Hepatocyte (in vitro differentiated cells): ENCODE results near the gene AUH. TPM values are rescaled to one million over a fixed set of nuclear protein-coding genes. Genes with fewer than 3 reads are reported as not detected.

Source experiments
- DNase-seq: peaks from one replicate; pipeline ENCODE4 v3.0.0-alpha.2; 2016; ENCODE audit warnings: low spot score
- H2AFZ ChIP-seq: fragments of 200-600 bp; sonication (generic); 2 replicates; pipeline ENCODE4 v1.6.0; 2016; ENCODE audit warnings: antibody characterized with exemption, mild to moderate bottlenecking
- H3K27ac ChIP-seq: fragments of 200-600 bp; sonication (generic); 2 replicates; pipeline ENCODE4 v1.5.1; 2016; ENCODE audit warnings: mild to moderate bottlenecking
- H3K27me3 ChIP-seq: fragments of 200-600 bp; sonication (generic); 2 replicates; pipeline ENCODE4 v1.6.1; 2016
- H3K36me3 ChIP-seq: fragments of 200-600 bp; sonication (generic); replicated peaks from 2 replicates; pipeline ENCODE4 v1.5.1; 2016; ENCODE audit warnings: low read depth; ENCODE audit not compliant: insufficient read depth
- H3K4me1 ChIP-seq: fragments of 200-600 bp; sonication (generic); 2 replicates; pipeline ENCODE4 v1.5.1; 2016; ENCODE audit warnings: mild to moderate bottlenecking, moderate library complexity; ENCODE audit not compliant: insufficient read depth
- H3K4me2 ChIP-seq: fragments of 200-600 bp; sonication (generic); 2 replicates; pipeline ENCODE4 v1.6.0; 2016
- H3K4me3 ChIP-seq: fragments of 200-600 bp; sonication (generic); 2 replicates; pipeline ENCODE4 v1.5.1; 2016; ENCODE audit warnings: mild to moderate bottlenecking
- H3K79me2 ChIP-seq: fragments of 200-600 bp; sonication (generic); 2 replicates; pipeline ENCODE4 v1.6.0; 2017; ENCODE audit warnings: mild to moderate bottlenecking
- H3K9me2 ChIP-seq: fragments of 200-600 bp; sonication (generic); replicated peaks from 2 replicates; pipeline ENCODE4 v1.6.0; 2017; ENCODE audit warnings: mild to moderate bottlenecking; ENCODE audit not compliant: insufficient read depth
- H3K9me3 ChIP-seq: fragments of 200-600 bp; sonication (generic); 2 replicates; pipeline ENCODE4 v1.5.1; 2016; ENCODE audit warnings: low read depth, mild to moderate bottlenecking
- H4K20me1 ChIP-seq: fragments of 200-600 bp; sonication (generic); 2 replicates; pipeline ENCODE4 v1.6.0; 2016; ENCODE audit warnings: mild to moderate bottlenecking; ENCODE audit not compliant: insufficient read depth, poor library complexity, severe bottlenecking
- EZH2 ChIP-seq: fragments of 200-600 bp; sonication (generic); IDR thresholded peaks from 2 replicates; pipeline ENCODE4 v1.6.1; 2016; ENCODE audit warnings: antibody characterized with exemption, mild to moderate bottlenecking, borderline replicate concordance
- EZH2phosphoT487 ChIP-seq: fragments of 200-600 bp; sonication (generic); IDR thresholded peaks from one replicate; pipeline ENCODE4 v1.6.1; 2018; ENCODE audit warnings: antibody characterized with exemption, mild to moderate bottlenecking, low read depth, moderate library complexity; ENCODE audit not compliant: unreplicated experiment, severe bottlenecking
- WGBS: methylation state at CpG from one replicate; pipeline ENCODE4 v1.1.6; 2016; ENCODE audit warnings: low lambda C conversion rate; ENCODE audit errors: missing lambda C conversion rate; 5-methylcytosine and 5-hydroxymethylcytosine counted together
- polyA plus RNA-seq: library from polyadenylated mRNA; unstranded; fragments of >200 nt; fragmentation: Nextera tagmentation; extraction: Ambion mirVana; gene quantifications from 2 replicates; pipeline ENCODE4 v1.2.1, GENCODE V29; 2016
- total RNA-seq: library from RNA; depleted of rRNA; stranded (reverse); fragments of >200 nt; gene quantifications from 2 replicates; pipeline ENCODE4 v1.2.3, GENCODE V29; 2014
- TF ChIP-seq, protein P1 (sequence below): fragments of 200-600 bp; sonication (generic); IDR thresholded peaks from 2 replicates; pipeline ENCODE4 v1.5.1; 2016; ENCODE audit warnings: antibody characterized with exemption, mild to moderate bottlenecking; ENCODE audit not compliant: poor library complexity

AUH gene
- total and polyA plus RNA-seq, 2 experiments from 2014 or later = 19.5 to 25.0 TPM

DNA sequence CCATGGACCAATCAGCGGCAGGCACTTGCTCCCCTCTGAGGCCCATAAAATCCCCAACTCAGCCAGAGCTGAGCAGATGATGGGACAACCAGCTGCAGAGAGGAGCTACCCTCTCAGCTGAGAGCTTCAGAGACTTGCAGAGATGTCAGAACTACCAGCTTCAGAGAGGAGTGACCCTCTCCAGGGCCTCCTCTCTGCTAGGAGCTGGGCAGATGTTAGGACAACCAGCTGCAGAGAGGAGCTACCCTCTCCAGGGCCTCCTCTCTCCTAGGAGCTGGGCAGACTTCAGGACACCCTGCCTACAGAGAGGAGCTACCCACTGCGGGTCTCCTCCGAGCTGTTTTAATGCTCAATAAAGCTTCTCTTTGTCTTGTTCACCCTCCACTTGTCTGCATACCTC is 3.0 kb upstream of the AUH start:
- Histone ChIP-seq H3K27ac (no peak overlapping the region), H3K4me3 (no peak overlapping the region), H3K4me2 (no peak overlapping the region), H3K9me3 (no peaks in the 10 kb centered on the region), H3K36me3 (no peaks in the 10 kb centered on the region), H3K27me3 (no peaks in the 10 kb centered on the region), H3K79me2 (peaks cover 13% of the 10 kb centered on the region), H4K20me1 (no peaks in the 10 kb centered on the region), H3K4me1 (peaks cover 8% of the 10 kb centered on the region), H3K9me2 (no peaks in the 10 kb centered on the region), H2AFZ (no peak overlapping the region)
- WGBS = 98% methylated on average over 3 of the region's 3 CpGs
- no peak for DNase-seq
- TF ChIP-seq EZH2 (no peak), EZH2phosphoT487 (no peak)
- TF ChIP-seq, protein P1, sequence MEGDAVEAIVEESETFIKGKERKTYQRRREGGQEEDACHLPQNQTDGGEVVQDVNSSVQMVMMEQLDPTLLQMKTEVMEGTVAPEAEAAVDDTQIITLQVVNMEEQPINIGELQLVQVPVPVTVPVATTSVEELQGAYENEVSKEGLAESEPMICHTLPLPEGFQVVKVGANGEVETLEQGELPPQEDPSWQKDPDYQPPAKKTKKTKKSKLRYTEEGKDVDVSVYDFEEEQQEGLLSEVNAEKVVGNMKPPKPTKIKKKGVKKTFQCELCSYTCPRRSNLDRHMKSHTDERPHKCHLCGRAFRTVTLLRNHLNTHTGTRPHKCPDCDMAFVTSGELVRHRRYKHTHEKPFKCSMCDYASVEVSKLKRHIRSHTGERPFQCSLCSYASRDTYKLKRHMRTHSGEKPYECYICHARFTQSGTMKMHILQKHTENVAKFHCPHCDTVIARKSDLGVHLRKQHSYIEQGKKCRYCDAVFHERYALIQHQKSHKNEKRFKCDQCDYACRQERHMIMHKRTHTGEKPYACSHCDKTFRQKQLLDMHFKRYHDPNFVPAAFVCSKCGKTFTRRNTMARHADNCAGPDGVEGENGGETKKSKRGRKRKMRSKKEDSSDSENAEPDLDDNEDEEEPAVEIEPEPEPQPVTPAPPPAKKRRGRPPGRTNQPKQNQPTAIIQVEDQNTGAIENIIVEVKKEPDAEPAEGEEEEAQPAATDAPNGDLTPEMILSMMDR = no peak

DNA sequence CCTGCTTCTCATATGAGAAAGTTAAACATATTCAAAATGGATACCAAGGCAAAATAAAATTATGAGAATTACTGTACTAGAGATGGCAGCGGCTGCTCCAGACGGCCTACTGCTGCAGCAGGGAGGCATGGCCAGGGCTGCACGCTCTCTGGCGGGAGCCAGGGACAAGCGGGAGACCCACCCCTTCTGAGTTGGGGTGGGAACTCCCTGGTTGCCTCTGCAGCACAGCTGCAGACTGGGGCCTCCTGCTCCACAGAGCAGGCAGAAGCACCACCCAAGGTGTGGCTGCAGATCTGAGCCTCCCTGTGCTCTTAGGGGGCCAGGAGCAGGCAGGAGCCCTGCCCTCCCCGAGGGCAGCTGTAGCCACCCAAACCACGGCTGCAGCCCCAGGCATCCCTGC is 2.3 kb upstream of the AUH start:
- Histone ChIP-seq H4K20me1 (no peaks in the 10 kb centered on the region), H3K9me3 (no peaks in the 10 kb centered on the region), H3K4me3 (no peak overlapping the region), H3K27me3 (no peaks in the 10 kb centered on the region), H3K79me2 (peaks cover 20% of the 10 kb centered on the region), H3K27ac (no peak overlapping the region), H3K36me3 (no peaks in the 10 kb centered on the region), H2AFZ (no peak overlapping the region), H3K9me2 (no peaks in the 10 kb centered on the region), H3K4me2 (no peak overlapping the region), H3K4me1 (peaks cover 13% of the 10 kb centered on the region)
- TF ChIP-seq EZH2phosphoT487 = no peak
- TF ChIP-seq, protein P1 = no peak
- no peak for TF ChIP-seq EZH2
- no peak for DNase-seq
- WGBS = 93% methylated on average over 7 of the region's 7 CpGs

DNA sequence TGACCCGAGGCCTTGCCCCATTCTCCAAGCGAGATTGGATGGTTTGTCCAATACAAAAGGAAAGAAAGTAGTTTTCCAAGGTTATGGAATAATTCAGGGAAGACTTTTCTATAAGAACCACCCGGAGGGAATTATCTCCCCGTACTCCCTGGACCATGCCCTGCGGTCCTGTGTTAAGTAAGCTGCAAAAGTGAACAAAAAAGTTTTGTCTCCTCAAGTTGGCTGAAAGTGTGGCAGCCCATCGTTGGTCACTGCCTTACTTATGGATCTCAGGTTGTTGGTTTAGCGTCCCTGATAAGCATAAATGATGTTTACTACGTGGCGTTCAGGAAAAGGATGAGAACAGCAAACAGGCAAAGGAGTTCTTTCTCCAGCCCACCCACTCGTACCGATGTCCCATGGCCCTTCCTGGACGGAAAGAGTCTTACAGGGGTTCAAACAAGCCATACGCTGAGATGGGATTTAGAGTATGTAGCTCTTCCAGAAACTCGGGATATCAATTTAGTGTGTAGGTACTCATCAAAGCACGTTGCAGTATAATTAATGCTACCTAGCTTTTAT is 413 bp upstream of the AUH start:
- H3K27ac ChIP-seq = peak overlapping the region; percentile 39
- TF ChIP-seq, protein P1 = no peak
- no peak for TF ChIP-seq EZH2phosphoT487
- no peak for TF ChIP-seq EZH2
- no peaks in the 10 kb centered on the region for H3K9me2 ChIP-seq
- peaks cover 13% of the 10 kb centered on the region for H3K4me1 ChIP-seq
- no peaks in the 10 kb centered on the region for H3K9me3 ChIP-seq
- H2AFZ ChIP-seq = peak overlapping the region; percentile 92
- H3K79me2 ChIP-seq = peaks cover 38% of the 10 kb centered on the region
- no peaks in the 10 kb centered on the region for H3K27me3 ChIP-seq
- no peak overlapping the region for H3K4me3 ChIP-seq
- no peaks in the 10 kb centered on the region for H4K20me1 ChIP-seq
- WGBS = 62% methylated on average over 15 of the region's 15 CpGs
- H3K36me3 ChIP-seq = no peaks in the 10 kb centered on the region
- DNase-seq = no peak
- peak overlapping the region; percentile 77 for H3K4me2 ChIP-seq
